ENCODE data around the gene DCDC2B.
A peak's percentile ranks its signal among the peaks of the same experiment; 100 is the strongest.

DCDC2B gene

GRCh38 chr1:32224285-32224684 lies 15.4 kb downstream of the DCDC2B start:
- DNase-seq: no peak

- DNase-seq: no peak
Measured at GRCh38 chr1:32228771-32229170, 19.9 kb downstream of the DCDC2B start.

DNA sequence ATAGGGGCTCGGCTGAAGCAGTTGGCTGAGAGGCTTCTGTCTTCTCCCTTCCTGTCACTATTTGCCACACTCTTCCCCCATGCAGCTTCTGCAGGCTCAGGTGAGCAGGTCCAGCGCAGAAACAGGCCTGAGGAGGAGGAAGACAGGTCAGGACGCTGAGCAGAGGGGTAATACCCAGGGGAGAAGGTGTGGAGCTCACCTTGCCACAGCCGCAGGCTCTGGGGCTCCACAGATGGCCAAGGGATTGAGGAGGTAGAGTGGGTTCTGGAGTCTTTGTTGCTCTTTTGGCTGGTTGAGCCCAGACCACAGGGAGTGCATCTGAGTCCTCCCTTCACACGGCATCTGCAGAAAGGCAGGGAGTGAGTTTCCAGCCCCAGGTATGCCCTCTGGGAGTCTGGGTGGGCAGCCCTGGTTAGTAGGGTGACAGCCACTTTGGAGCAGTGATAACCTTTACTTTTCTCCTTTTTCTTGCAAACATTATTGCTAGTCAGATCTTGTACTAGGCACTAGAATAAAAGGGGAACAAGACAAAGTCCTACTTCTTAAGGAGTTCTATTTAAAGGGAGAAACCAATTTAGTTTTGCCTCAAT lies 23.0 kb downstream of the DCDC2B start:
- DNase-seq: no peak

DNA sequence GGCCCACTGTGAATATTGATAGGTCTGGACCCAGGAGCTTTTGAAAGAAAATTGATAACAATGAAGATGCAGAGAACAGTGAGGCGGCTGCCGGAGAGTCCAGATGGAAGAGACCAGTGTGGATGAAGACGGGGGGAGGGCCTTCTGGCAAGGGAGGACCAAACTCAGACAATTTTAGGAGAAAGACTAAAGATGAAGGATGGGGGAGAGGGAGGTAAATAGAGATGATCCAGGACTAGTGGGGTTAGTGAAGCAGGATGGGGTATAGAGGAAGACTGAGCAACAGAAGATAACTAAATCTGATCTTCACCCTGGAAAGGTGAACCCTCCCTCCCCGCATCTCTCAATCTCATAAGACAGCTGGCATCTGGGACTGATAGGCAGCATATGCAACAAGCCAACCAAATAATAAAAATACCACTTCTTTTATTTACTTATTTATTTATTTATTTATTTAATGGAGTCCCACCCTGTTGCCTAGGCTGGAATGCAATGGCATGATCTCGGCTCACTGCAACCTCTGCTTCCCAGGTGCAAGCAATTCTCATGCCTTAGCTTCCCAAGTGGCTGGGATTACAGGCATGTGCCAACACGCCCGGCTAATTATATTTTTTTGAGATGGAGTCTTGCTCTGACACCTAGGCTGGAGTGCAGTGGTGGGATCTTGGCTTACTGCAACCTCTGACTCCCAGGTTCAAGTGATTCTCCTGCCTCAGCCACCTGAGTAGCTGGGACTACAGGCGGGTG lies 23.8 kb downstream of the DCDC2B start:
- DNase-seq: no peak

DNA sequence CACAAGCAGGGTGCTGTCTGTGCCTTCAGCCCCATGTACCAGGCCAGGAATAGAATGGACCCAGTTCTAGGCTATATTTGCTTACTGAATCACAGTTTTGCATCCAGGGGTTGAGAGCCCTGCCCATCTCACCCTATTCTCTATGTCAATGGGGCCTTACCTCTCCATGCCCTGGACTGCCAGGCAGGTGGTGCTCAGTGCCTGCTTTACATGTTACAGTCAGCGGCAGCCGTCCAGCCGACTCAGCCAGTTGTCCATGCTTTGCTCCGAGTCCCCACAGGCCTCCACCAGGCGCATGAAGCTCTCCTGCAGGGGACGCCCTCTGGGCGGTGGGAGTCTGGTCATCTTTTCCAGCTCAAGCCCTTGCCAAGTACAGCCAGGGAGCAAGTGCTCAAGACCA lies 25.9 kb downstream of the DCDC2B start:
- no peak for DNase-seq

DNA sequence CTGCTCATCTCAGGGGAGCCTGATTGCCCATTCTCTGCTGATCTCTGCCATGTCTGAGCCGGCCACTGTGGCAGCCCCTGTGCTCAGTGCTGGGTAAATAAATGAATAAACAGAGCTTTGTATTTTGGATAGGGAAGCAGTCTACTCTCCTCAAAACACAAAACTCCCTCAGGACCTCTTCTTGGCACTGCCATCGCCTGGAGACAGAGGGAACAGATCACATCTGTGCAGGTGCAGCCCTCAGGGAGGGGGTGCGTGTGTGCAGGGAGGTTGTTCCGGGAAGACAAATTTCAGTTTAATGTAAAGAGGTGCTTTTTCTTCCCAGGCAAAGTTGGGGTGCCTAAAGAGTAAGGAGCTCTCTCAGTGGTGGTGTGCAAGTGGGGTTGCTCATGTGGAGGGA lies 30.4 kb downstream of the DCDC2B start:
- peak in 1 of 14 donors; percentile 23 for DNase-seq

DNA sequence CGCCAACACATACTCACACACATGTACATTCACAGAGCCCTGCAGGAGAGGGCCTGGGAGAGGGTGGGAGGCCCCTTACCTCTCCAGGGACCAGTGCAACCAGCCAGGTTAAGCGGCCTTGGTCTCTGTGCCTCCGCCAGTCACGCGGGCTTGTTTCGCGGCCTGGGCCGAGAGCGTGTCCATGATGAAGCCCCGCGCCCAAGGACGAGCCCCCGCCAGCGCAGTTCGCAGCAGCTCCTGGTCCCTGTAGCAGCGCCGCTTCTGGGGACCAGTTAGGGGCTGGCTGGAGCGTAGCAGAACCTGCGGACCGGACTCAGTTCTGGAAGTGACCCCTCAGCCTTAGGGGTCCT lies 30.9 kb downstream of the DCDC2B start:
- peak in 1 of 14 donors; percentile 8 for DNase-seq

- DNase-seq: peak in 12 of 14 donors; percentile 12 to 50 (median 36)
Measured at GRCh38 chr1:32240140-32240951, 31.5 kb downstream of the DCDC2B start.

GRCh38 chr1:32241001-32241763 lies 32.3 kb downstream of the DCDC2B start:
- DNase-seq: peak in 10 of 14 donors; percentile 5 to 55 (median 43)

DNA sequence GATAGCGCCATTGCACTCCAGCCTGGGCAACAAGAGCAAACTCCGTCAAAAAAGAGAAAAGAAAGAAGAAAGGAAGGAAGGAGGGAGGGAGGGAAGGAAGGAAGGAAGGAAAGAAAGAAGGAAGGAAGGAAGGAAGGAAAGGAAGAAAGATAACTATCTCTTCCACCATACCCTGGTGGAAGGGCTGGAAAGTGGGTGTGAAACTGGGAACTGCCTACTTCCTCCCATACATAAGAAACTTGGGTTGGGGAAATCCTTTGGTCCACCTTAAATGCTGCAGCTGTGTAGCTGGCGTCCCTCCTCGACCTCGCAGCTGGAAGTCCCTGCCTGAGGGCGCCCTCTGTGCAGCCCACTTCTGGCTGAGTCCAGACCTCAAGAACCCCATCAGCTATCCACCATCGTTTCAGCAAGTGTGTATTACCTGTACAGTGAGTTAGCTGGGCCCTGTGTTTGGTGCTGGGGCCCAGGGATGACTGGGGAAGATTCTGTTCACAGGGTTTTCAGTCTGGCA lies 33.5 kb downstream of the DCDC2B start:
- DNase-seq: peak in 9 of 14 donors; percentile 1 to 42 (median 15)

DNA sequence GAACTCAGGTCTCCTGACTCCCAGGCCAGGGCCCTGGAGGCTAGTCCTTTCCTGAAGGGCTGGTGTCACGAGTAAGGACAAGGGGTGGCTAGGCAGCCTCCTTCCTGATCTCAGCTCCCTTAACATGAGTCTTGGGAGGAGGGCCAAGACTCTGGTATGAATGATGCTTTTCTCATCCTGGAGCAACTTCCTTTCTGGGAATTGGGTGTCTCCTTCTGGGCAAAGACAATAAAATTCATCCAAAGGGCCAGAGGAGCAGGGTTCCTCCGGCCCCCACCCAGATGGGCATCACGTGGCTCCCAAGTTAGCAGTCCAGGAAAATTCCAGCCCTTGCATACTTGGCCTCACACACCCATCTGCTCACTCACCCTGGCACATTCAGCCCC lies 38.0 kb downstream of the DCDC2B start, which contains the start of gene FAM167B:
FAM167B (plus strand) TSS at position 335 of the 386 bp plus-strand sequence. CDS start 200 bp downstream, outside the sequence.
- no peak for DNase-seq

DNA sequence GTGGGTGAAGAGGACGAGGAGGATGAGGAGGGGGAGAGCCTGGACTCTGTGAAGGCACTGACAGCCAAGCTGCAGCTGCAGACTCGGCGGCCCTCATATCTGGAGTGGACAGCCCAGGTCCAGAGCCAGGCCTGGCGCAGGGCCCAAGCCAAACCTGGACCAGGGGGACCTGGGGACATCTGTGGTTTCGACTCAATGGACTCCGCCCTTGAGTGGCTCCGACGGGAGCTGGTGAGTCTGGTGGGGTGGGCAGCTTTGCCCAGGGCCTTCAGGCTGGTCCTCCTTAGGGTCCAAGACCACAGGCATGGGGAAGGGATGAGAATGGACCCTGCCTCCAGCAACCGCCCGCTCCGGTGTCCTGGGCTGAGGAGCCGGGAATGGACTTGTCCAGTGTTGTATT lies 38.6 kb downstream of the DCDC2B start:
- no peak for DNase-seq

DNA sequence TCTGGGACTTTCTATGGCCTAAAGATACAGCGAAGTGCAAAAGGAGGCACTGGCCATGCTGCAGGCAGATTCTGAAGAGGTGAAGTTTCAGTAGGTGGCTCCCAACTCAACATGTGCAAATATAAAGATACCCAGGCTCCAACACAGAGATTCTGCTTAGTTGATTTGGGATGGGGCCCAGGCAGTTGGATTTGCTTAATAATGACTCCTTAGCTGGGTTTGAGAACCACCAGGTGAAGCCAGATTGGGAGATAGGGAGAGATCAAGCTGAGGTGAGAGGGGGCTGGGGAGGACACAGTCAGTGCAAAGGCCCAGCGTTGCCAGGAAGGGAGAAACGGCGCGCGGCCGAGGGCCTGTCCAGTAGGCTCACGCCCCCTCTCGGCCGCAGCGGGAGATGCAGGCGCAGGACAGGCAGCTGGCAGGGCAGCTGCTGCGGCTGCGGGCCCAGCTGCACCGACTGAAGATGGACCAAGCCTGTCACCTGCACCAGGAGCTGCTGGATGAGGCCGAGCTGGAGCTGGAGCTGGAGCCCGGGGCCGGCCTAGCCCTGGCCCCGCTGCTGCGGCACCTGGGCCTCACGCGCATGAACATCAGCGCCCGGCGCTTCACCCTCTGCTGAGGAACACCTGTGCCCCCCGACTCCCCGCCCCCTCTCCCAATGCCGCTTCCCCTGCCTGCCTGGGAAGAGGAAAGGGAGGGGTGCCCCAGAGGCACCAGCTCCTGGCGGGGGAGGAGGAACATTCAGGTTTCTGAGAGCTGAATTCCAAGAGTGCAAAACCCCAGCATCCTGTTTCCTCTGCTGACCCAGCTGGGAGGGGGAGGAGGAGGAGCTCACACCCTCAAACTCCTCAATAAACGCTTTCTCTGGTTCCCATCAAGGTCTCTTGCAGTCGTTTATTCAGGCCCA lies 39.3 kb downstream of the DCDC2B start:
- DNase-seq: peak in 4 of 14 donors; percentile 6 to 42 (median 14)

- no peak for DNase-seq
Measured at GRCh38 chr1:32249831-32250525, 41.1 kb downstream of the DCDC2B start.

GRCh38 chr1:32250893-32251716 lies 42.2 kb downstream of the DCDC2B start, which contains the start of gene LCK:
LCK (plus strand) TSS chr1:32251265; CDS start chr1:32274330, 23,065 bp downstream.
- no peak for DNase-seq

DNA sequence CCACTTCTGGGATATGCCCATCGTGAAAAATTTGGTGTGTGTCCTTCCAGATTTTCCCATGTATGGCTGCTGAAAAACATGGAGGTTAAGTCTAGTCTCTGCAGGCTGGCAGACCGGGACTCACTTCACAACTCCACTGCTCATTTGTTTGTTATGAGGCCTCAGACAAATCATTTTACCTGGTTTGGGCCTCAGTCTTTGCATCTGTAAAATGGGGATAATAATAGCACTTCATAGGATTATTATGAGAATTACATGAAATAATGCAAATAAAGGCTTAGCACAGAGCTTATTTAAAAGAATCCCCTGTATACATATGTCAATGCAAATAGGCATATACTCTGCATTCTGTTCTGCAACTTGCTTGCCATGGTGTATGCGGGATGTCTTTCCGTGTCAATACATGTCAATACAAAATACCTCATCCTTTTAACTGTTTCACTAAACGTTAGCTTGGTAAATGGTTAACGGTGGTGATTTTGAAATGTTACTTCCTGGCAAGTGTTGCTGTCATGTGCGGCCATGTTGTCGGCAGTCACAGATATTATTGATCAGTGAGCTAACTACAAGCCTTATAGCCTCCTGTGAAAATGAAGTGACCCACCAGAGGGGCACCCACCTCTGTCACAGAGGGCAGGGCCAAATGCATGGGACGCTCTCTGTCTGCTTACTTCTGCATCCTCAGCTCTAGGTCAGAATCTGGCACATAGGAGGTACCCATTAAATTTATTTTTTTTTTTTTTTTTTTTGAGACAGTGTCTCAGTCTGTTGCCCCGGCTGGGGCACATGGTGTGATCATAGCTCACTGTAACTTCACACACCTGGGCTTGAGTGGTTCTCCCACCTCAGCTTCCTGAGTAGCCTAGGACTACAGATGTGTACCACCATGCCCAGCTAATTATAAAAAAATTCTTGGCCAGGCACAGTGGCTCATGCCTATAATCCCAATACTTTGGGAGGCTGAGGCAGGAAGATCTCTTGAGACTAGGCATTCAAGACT lies 46.5 kb downstream of the DCDC2B start:
- no peak for DNase-seq

DNA sequence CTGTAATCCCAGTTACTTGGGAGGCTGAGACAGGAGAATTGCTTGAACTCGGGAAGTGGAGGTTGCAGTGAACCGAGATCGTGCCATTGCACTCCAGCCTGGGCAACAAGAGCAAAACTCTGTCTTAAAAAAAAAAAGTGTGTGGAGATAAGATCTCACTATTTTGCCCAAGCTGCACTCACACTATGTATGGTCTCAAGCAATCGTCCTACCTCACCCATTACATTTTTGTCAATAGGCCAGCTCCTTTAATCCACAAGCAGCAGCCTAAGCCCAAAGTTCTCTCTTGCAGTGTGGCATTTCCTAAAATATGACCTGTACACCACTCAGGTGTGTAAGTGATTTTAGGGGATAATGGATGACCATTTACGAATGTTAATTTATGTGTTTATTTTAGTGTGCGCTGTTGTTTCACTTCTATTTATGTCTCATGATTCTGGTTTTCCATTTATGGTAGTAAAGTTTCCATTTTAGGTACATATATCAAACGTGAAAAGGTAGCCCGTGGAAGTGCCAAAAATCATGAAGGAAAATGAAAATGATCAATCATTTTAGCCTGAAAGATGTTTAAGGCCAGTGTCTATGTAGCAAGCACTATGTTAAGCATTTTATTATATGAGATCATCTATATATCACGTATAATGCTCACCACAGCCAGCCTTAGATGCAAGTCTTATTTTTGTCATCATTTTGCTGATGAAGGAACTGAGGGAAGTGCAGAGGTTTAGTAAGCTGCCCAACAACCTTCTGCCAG lies 47.8 kb downstream of the DCDC2B start:
- DNase-seq: no peak

- no peak for DNase-seq
Measured at GRCh38 chr1:32257227-32257508, 48.3 kb downstream of the DCDC2B start.
